Measurements from ENCODE around the gene PSKH1.
"Not testable (repeated sequence)": the region's sequence is repeated elsewhere in the genome, so short reads cannot be mapped to it uniquely, and the experiment has no call there.

The PSKH1 gene

DNA sequence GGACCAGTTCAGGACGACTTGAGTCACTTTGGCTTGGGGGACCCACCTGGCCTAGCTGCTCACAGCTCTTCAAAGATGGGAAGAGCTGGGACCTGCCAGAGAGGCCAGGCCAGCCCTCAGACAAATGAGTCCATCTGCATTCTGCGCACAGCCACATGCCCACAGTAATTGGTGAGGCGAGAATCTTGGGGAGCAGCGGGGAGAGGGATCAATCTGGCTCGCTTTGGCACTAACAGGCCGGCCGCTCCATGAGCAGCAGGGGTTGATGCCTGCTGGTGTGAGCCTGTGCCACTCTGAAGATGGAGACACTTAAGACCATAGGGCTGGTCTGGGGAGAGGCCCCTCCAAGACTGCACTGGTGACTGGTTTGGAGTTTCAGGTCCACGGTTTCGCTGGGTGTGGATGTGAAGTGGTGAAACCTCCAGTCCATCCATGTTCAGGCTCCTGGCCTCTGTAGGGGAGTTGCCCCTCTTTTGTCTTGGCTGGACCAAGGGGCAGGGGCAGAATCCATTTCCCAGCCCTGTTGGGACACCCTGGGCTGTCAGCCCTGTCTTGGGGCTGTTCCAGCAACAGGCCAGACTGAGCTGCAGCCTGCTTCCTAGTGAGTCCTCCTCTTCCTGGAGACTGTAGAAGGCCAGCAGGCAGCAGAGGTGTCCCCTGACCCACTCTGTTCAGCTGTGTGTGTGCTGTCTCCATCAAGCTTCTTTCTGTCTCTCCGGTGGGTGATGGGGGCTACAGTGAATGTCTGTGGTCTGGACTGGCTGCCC lies 31.3 kb downstream of the PSKH1 start:
- DNase-seq (ENCODE audit: low read depth): no peak

GRCh38 chr16:67926181-67926750 lies 33.2 kb downstream of the PSKH1 start:
- DNase-seq (ENCODE audit: low read depth): no peak

GRCh38 chr16:67927131-67927941 lies 34.3 kb downstream of the PSKH1 start:
- no peak for DNase-seq (ENCODE audit: low read depth)

DNA sequence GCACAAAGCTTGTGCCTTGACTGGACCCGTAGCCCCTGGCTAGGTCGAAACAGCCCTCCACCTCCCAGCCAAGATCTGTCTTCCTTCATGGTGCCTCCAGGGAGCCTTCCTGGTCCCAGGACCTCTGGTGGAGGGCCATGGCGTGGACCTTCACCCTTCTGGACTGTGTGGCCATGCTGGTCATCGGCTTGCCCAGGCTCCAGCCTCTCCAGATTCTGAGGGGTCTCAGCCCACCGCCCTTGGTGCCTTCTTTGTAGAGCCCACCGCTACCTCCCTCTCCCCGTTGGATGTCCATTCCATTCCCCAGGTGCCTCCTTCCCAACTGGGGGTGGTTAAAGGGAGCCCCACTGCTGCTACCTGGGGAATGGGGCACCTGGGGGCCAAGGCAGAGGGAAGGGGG lies 35.1 kb downstream of the PSKH1 start:
- no peak for DNase-seq (ENCODE audit: low read depth)

DNA sequence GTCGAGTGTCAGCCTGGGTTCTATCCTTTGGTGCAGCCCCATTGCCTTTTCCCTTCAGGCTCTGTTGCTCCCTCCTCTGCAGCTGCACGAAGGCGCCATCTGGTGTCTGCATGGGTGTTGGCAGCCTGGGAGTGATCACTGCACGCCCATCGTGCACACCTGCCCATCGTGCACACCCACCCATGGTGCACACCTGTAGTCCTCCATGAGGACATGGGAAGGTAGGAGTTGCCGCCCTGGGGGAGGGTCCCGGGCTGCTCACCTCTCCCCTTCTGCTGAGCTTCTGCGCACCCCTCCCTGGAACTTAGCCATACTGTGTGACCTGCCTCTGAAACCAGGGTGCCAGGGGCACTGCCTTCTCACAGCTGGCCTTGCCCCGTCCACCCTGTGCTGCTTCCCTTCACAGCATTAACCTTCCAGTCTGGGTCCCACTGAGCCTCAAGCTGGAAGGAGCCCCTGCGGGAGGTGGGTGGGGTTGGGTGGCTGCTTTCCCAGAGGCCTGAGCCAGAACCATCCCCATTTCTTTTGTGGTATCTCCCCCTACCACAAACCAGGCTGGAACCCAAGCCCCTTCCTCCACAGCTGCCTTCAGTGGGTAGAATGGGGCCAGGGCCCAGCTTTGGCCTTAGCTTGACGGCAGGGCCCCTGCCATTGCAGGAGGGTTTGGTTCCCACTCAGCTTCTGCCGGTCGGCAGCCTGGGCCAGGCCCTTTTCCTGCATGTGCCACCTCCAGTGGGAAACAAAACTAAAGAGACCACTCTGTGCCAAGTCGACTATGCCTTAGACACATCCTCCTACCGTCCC lies 35.7 kb downstream of the PSKH1 start:
- DNase-seq (ENCODE audit: low read depth): no peak

GRCh38 chr16:67930191-67930590 lies 37.1 kb downstream of the PSKH1 start:
- no peak for DNase-seq (ENCODE audit: low read depth)

- DNase-seq (ENCODE audit: low read depth): no peak
Measured at GRCh38 chr16:67930678-67931211, 37.7 kb downstream of the PSKH1 start.

GRCh38 chr16:67931712-67932461 lies 38.8 kb downstream of the PSKH1 start, which contains the start of gene CTRL:
CTRL (minus strand) TSS chr16:67931862; CDS start chr16:67931852, 10 bp downstream.
- no peak for DNase-seq (ENCODE audit: low read depth)

DNA sequence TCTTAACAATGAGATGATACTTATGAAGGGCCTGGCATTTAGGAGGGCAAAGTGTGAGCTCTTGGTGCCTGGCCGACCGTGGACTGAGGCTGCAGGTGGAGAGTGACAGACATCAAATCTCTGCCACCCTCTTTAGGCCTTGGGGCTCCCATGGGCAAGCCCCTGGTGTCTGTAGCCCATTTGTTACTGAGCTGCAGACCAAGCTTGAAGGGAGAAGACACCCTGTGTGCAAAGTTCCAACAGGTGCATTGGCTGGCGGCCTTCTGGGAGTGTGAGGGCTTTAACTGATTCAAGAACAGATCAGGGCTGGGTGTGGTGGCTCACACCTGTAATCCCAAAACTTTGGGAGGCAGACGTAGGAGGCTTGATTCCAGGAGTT lies 39.4 kb downstream of the PSKH1 start:
- no peak for DNase-seq (ENCODE audit: low read depth)

DNA sequence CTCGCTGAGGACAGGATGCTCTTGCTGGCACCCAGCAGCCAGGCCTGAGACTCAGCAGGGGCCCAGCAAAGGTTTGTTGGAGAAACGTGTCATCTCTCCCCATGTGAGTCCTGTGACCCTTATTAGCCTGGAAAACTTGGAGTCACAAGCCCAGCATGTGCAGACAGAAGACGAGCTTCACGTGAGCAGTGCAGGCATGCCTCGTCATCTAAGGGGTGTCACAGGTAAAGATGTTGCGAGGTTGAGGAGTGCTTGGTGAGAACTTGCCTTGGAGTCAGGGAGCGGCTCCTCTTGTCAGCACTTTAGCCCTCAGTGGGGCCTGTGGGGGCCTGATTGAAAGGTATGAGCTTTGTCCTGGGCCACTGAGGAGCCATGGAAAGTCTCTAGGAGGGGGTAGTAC lies 40.8 kb downstream of the PSKH1 start:
- no peak for DNase-seq (ENCODE audit: low read depth)

DNA sequence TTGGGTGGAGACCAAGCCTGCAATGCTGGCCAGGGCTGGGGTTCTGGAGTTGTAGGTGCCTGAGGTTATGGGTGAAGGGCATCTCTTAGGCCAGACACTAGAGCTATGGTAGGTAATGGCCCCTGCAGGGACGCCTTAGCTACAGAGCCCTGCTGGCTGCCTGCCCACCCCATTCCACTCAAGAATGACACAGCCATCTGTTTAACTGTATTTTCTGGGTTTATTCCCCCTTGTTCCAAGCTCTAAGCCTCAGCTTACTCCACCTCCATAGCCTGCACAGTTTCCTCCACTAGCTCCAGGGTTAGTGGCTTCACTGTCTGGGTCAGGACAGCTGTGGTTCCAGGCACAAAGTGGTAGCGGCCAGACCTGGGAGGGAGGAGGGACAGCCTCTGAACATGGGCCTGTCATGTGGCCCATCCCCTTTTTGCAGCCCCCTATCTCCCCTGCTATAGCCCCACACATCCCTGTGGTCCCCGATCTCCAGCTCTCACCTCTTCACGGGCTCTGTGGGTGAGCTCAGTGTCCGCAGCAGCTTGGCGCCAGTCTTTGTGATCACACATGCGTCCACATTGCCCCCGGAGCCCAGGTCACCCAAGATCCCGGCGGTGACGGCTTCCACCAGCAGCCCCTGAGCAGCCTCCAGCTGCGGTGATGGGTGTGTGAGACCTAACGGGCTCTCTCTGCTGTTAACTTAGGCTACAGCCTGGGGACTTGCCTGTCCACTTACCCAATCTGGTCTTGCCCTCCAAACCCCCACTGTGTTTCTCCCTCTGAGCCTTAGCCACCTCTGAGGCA lies 41.4 kb downstream of the PSKH1 start:
- no peak for DNase-seq (ENCODE audit: low read depth)

DNA sequence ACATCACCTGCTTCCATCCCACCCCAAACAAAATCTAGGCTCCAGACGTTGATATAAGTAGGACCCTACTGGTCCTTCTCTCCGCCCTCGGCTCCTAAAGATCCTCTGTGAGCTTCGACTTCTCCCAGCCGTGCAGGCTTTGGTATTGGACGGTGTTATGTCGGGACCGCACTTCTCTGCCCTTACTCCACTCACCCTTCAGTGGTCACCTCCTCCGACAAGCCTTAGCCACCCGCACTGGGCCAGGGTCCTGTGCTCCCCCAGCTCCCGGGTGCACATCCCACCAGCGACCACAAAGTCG lies 42.0 kb downstream of the PSKH1 start:
- no peak for DNase-seq (ENCODE audit: low read depth)

DNA sequence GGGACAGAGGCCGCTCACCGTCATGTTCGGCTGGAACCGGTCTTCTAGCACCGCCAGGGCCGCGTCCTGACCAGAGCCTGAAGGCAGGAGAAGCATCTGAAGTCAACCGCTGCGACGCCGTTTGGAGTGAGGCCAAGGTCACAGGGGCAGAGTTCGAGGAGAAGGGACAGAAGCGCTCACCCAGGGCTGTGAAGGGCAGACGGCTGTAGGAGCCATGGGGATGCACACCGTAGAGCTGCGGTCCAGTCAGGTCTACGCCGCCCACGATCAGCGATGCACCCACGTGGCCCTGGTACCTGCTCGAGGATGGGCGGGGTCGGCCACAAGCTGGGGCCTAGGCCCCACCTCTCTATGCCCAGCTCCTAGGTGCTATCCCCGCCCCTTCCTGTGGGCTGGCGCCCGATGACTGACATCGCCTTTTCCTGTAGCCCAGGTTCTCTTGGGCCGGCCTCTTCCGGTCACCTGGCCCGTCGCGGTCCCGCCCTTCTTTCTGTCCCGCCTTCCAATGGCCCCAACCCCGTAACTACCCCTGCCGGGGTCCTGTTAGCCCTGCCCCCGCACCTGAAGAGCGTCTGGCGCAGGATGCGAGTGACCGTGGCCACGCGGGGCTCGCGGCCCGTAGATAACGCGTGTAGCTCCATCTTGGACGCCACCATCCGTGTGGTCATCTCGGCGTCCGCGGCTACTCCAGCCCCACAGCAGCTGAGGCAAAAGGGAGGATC lies 42.5 kb downstream of the PSKH1 start:
- DNase-seq (ENCODE audit: low read depth): peak; percentile 67

DNA sequence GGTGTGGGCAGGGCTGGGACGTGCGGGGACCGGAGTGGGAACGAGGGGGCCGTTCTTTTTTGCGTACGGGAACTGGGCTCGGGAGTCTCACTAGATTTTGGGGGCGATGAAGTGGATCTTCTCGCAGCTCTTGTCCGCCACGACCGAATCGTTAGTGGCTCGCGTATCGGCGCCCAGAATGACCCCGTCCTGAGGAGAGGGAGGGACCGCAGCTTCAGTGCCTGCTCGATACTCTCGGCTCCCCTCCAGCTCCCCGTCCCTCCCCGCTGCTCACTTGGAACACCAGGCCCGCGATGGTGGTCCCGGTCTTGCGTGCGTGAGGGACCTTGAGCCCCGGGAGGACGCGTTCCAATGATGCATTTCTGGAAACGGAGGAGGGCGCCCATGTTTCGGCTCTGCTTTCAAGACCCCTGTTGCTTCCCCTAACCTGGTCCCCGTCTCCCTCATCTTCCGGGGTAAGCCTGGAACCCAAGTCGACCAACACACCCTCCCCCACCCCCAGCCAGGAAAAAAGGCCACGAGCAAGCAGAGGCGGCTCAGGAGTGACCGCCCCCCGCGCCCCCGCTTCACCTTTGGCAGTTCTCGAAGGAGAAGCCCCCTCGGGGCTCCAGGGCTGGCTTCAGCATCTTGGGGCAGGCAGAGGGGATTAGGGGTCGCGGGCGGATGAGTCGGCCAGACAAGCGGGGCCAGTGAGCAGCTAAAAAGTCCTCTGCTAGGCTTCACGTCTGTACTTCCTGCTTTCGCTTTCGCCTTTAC lies 43.2 kb downstream of the PSKH1 start, which contains the start of gene PSMB10:
Gene PSMB10 (minus strand): TSS at position 727 of the 756 bp plus-strand sequence. CDS start 101 bp downstream, at position 626.
- no peak for DNase-seq (ENCODE audit: low read depth)

DNA sequence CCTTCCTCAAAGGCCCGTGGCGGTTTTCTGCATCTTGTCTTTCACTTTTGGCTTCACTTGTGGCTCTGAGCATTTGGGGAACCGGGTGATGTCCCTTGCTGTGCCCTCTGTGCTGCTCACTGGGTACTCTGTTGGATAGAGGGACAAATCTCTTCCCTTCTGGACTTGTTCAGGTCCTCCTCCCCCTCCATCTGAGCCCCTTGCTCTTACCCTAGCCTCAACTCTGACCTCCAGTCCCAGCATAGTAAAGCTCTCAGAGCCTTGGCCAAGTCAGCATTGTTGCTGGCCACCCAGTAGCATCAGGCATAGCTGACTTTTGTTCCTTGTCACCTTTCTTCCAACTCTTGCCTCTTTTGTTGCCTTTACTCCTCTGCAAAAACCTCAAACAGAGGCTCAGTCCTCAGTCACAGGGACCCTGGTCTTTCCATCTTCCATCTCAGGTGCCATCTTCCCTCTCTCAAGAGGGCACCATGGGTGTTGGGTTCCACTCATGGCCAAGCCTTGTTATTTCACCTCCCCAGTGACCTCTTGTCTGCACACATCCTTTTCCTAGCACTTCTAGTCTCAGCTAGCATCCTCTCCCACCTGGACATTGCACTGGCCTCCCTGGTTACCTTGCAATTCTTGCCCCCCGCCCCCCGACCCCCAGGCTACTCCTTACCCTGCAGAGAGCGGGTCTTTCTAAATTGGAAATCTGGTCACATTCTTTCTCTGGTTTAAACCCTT lies 44.0 kb downstream of the PSKH1 start:
- DNase-seq (ENCODE audit: low read depth): no peak

DNA sequence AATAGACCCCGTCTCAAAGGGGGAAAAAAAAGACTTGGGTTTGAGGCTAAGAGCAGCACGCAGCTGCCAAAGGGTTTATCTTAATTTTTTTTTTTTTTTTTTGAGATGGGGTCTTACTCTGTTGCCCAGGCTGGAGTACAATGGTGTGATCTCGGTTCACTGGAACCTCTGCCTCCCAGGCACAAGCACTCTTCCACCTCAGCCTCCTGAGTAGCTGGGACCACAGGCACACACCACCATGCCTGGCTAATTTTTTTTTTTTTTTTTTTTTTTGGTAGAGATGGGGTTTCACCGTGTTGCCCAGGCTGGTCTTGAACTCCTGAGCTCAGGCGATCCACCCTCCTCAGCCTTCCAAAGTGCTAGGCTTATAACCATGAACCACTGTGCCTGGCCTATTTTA lies 44.7 kb downstream of the PSKH1 start:
- DNase-seq (ENCODE audit: low read depth): not testable (repeated sequence)

- DNase-seq (ENCODE audit: low read depth): no peak
Measured at GRCh38 chr16:67939507-67940445, 46.7 kb downstream of the PSKH1 start.

All from GM04503 (cell line).